ENCODE measurements around the gene COX7A2. TPM values are rescaled to one million over a fixed set of nuclear protein-coding genes. Genes with fewer than 3 reads are reported as not detected.

COX7A2 gene
- total RNA-seq, 1 experiment from 2014 or later, result 516 TPM

DNA sequence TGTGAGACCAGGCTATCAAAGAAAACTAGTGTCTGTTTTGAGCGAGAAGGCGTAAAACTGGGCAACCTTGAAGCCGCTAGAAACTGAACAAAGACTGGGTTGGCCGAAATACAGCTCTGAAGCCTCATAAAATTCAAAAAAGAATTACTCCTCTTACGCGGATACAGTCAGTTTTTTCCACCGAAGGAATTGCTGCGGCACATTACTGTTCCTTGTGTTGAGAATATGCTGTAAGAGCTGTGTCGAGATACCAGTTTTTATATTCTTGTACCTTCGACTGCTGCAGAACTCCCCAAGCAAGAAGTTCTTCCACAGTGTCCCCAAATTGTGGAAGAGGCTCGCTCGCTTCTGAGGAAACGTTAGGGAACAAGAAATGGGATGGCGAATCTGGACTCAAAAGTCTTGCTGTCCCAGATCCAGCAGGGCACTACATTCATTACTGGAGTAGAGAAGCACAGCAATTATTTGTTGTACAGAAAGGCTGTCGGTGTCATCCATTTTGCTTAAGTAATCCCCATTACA, 523 bp upstream of the COX7A2 start:
- Histone ChIP-seq H2BK5ac (ENCODE audit: insufficient read length, low read length) (no peak overlapping the region), H3T11ph (ENCODE audit: low read length) (no peak overlapping the region), H3K14ac (ENCODE audit: insufficient read depth, low read length) (peak overlapping the region; percentile 64; the same call in 1 of the 2 replicates), H2AK5ac (ENCODE audit: insufficient read length, low read length) (no peak overlapping the region), H2BK120ac (ENCODE audit: low read depth, low read length, poor library complexity, severe bottlenecking) (no peak overlapping the region), H3K23me2 (ENCODE audit: insufficient read length, low read depth, low read length, poor library complexity, severe bottlenecking) (peaks cover 8% of the 10 kb centered on the region), H4K91ac (ENCODE audit: insufficient read length, low read depth, low read length) (no peak overlapping the region), H4K5ac (ENCODE audit: insufficient read length, low read depth, low read length) (peak overlapping the region; percentile 36), H3K23ac (ENCODE audit: insufficient read length, low read depth, low read length) (no peak overlapping the region), H3K4ac (ENCODE audit: low read depth, low read length) (no peak overlapping the region), H3K27ac (ENCODE audit: insufficient read length, low read depth, low read length) (peak overlapping the region; percentile 70), H4K20me1 (ENCODE audit: control insufficient read depth, insufficient read depth, insufficient read length) (no peaks in the 10 kb centered on the region), H3K56ac (ENCODE audit: insufficient read length, low read depth, low read length) (no peak overlapping the region), H2AFZ (ENCODE audit: low read length) (peak overlapping the region; percentile 43), H2BK12ac (ENCODE audit: insufficient read length, low read depth, low read length) (no peak overlapping the region), H3K4me2 (ENCODE audit: insufficient read depth, insufficient read length, low read length) (peak overlapping the region; percentile 99), H3K18ac (ENCODE audit: insufficient read length, low read depth, low read length) (peak overlapping the region; percentile 64), H2BK15ac (ENCODE audit: low read depth, low read length) (no peak overlapping the region), H3K4me1 (ENCODE audit: insufficient read depth, low read length) (peaks cover under 1% of the 10 kb centered on the region; the same call in 1 of the 2 replicates), H3K9me3 (ENCODE audit: control insufficient read depth, low read depth, low read length) (no peaks in the 10 kb centered on the region), H3K27me3 (ENCODE audit: insufficient read depth, low read length) (no peaks in the 10 kb centered on the region), H2BK20ac (ENCODE audit: low read depth, low read length, poor library complexity, severe bottlenecking) (no peak overlapping the region), H3K79me1 (ENCODE audit: insufficient read depth, low read depth, low read length, poor library complexity, severe bottlenecking) (no peaks in the 10 kb centered on the region), H3K79me2 (ENCODE audit: insufficient read depth, low read length) (peaks cover 10% of the 10 kb centered on the region; the same call in 1 of the 2 replicates), H3K9ac (ENCODE audit: extremely low read depth, insufficient read length, low read length) (peak overlapping the region; percentile 85), H4K8ac (replicated peaks; ENCODE audit: insufficient read length, low read depth, low read length) (no peak overlapping the region)
- peaks cover 19 to 26% (median 22%) of the 10 kb centered on the region in 3 experiments for H3K36me3 Mint-ChIP-seq (ENCODE audit: insufficient read depth in 1 of 3, low read depth in 3 of 3)
- H3K4me3 Mint-ChIP-seq, result peak overlapping the region; percentile 97 to 99
- H3K27me3 Mint-ChIP-seq (ENCODE audit: low read depth), result peaks cover 3% of the 10 kb centered on the region
- no peak for TF ChIP-seq CTCF (conservative IDR thresholded peaks at IDR 0.05)
- peaks cover 0 to 3% of the 10 kb centered on the region in 2 experiments; a peak in 2 of 5 replicates for H3K9me3 Mint-ChIP-seq
- WGBS (ENCODE audit: extremely low coverage, insufficient read length, low lambda C conversion rate), result no CpG with 5 or more reads among the region's 15 CpGs
- H3K27ac Mint-ChIP-seq, result peak overlapping the region; percentile 98 to 99 (median 99)
- no peak for DNase-seq
- H3K4me1 Mint-ChIP-seq, result peaks cover 8 to 17% of the 10 kb centered on the region in 2 experiments
